Astrocyte of the cerebellum (primary cell): ENCODE data around the gene PORCN.
A peak's percentile ranks its signal among the peaks of the same experiment; 100 is the strongest.
"Not testable (repeated sequence)": the region's sequence is repeated elsewhere in the genome, so short reads cannot be mapped to it uniquely, and the experiment has no call there.

Source experiments
- DNase-seq: peaks from one replicate; pipeline ENCODE4 v3.0.0-alpha.2; 2011; ENCODE audit warnings: low read depth
- H3K4me3 ChIP-seq: 2 replicates; pipeline ENCODE4 v1.5.1; 2011; ENCODE audit warnings: mild to moderate bottlenecking, low read depth, low read length, moderate library complexity
- CTCF ChIP-seq: IDR thresholded peaks from 2 replicates; pipeline ENCODE4 v1.5.1; 2012; ENCODE audit warnings: low read length, low read depth, moderate library complexity, mild to moderate bottlenecking; ENCODE audit errors: missing control alignments
- in situ Hi-C: cut with HindIII; loops from 2 replicates; pipeline ENCODE4 v1.10.0; 2017; ENCODE audit warnings: low sequenced_read_pairs

The PORCN gene

GRCh38 chrX:48541140-48541814 lies 32.5 kb downstream of the PORCN start:
- TF ChIP-seq CTCF = no peak
- in situ Hi-C loops = no loop called here
- DNase-seq = no peak
- H3K4me3 ChIP-seq = no peak overlapping the region

GRCh38 chrX:48548871-48549270 lies 40.1 kb downstream of the PORCN start:
- H3K4me3 ChIP-seq = no peak overlapping the region
- no peak for DNase-seq
- in situ Hi-C loops = no loop called here
- no peak for TF ChIP-seq CTCF

GRCh38 chrX:48555731-48556325 lies 47.0 kb downstream of the PORCN start:
- DNase-seq, in situ Hi-C loops, H3K4me3 ChIP-seq: not testable (repeated sequence)

- peak; percentile 32 for DNase-seq
- no peak overlapping the region for H3K4me3 ChIP-seq
- in situ Hi-C loops = no loop called here
- TF ChIP-seq CTCF = no peak
These were observed 49.5 kb downstream of the PORCN start for GRCh38 chrX:48558271-48558670.

GRCh38 chrX:48559636-48560035 lies 50.8 kb downstream of the PORCN start:
- H3K4me3 ChIP-seq = no peak overlapping the region
- no peak for TF ChIP-seq CTCF
- no peak for DNase-seq
- in situ Hi-C loops = no loop called here

GRCh38 chrX:48560056-48560455 lies 51.3 kb downstream of the PORCN start:
- H3K4me3 ChIP-seq = no peak overlapping the region
- in situ Hi-C loops = no loop called here

More at GRCh38 chrX:48560056-48560455, 51.3 kb downstream of the PORCN start:
- TF ChIP-seq CTCF = no peak
- DNase-seq = no peak
